WTC11 (cell line): ENCODE data around the gene CEACAM19. TPM values are rescaled to one million over a fixed set of nuclear protein-coding genes. Genes with fewer than 3 reads are reported as not detected.

Source experiments
- ATAC-seq: fragments of 200-7000 bp; cut with Tn5 transposase; 2 replicates; pipeline ENCODE4 v1.10.0; 2021; ENCODE audit warnings: mild to moderate bottlenecking, moderate library complexity
- CTCF ChIA-PET: fragments of 300-600 bp; sonication (Branson Sonifier 250); formaldehyde crosslinking; loops from one replicate; lab custom pipeline; 2021; ENCODE audit warnings: antibody characterized with exemption; lab: Charles Lee
- POLR2A ChIA-PET: fragments of 350-600 bp; sonication (Branson Sonifier 250); formaldehyde crosslinking; loops from one replicate; lab custom pipeline; 2021; ENCODE audit warnings: antibody characterized with exemption; lab: Charles Lee
- DNase-seq: peaks from one replicate; pipeline ENCODE4 v3.0.0; 2021; ENCODE audit warnings: low spot score
- H3K27ac Mint-ChIP-seq: 2 replicates; pipeline ENCODE4 v1.8.0; 2021; ENCODE audit warnings: mixed read lengths
- H3K27me3 Mint-ChIP-seq: 2 replicates; pipeline ENCODE4 v1.8.0; 2021; ENCODE audit warnings: low read depth, mild to moderate bottlenecking, moderate library complexity, mixed read lengths
- H3K36me3 Mint-ChIP-seq: 2 replicates; pipeline ENCODE4 v1.8.0; 2021; ENCODE audit warnings: mixed read lengths
- H3K4me1 Mint-ChIP-seq: 2 replicates; pipeline ENCODE4 v1.8.0; 2022; ENCODE audit warnings: mixed read lengths
- H3K4me3 Mint-ChIP-seq: 2 replicates; pipeline ENCODE4 v1.8.0; 2021; ENCODE audit warnings: mild to moderate bottlenecking, moderate library complexity, mixed read lengths
- H3K9me3 Mint-ChIP-seq: 2 replicates; pipeline ENCODE4 v1.8.0; 2021; ENCODE audit warnings: mixed read lengths
- AFF4 ChIP-seq: sonication (generic); formaldehyde crosslinking; IDR thresholded peaks from 2 replicates; pipeline ENCODE4 v1.8.1; 2023; ENCODE audit warnings: mild to moderate bottlenecking, missing genetic modification reagents, borderline replicate concordance
- AR ChIP-seq: fragments of 250-450 bp; sonication (Bioruptor Pico); IDR thresholded peaks from 2 replicates; pipeline ENCODE4 v1.9.0; 2021; ENCODE audit warnings: mild to moderate bottlenecking
- ARID4B ChIP-seq: sonication (generic); formaldehyde crosslinking; IDR thresholded peaks from 2 replicates; pipeline ENCODE4 v1.8.0; 2023; ENCODE audit warnings: missing genetic modification reagents, mild to moderate bottlenecking, borderline replicate concordance
- ATF1 ChIP-seq: sonication (generic); formaldehyde crosslinking; IDR thresholded peaks from 2 replicates; pipeline ENCODE4 v1.8.1; 2023; ENCODE audit warnings: mild to moderate bottlenecking, moderate library complexity, missing genetic modification reagents
- CDX4 ChIP-seq: fragments of 250-450 bp; sonication (Bioruptor Pico); IDR thresholded peaks from 2 replicates; pipeline ENCODE4 v1.9.0; 2021; ENCODE audit warnings: moderate library complexity, mild to moderate bottlenecking, inconsistent platforms, borderline replicate concordance
- E2F5 ChIP-seq: sonication (generic); formaldehyde crosslinking; IDR thresholded peaks from 2 replicates; pipeline ENCODE4 v1.8.1; 2022; ENCODE audit warnings: mild to moderate bottlenecking, moderate library complexity, missing genetic modification reagents
- EMX1 ChIP-seq: fragments of 250-450 bp; sonication (Bioruptor Pico); IDR thresholded peaks from 2 replicates; pipeline ENCODE4 v1.8.0; 2021; ENCODE audit warnings: mild to moderate bottlenecking
- FOXK1 ChIP-seq: sonication (generic); formaldehyde crosslinking; IDR thresholded peaks from 2 replicates; pipeline ENCODE4 v1.8.0; 2022; ENCODE audit warnings: mild to moderate bottlenecking, moderate library complexity, missing genetic modification reagents
- IRF2 ChIP-seq: sonication (generic); formaldehyde crosslinking; IDR thresholded peaks from 2 replicates; pipeline ENCODE4 v1.8.0; 2022; ENCODE audit warnings: low read depth, missing genetic modification reagents, borderline replicate concordance
- MYBL2 ChIP-seq: sonication (generic); formaldehyde crosslinking; IDR thresholded peaks from 2 replicates; pipeline ENCODE4 v1.8.1; 2023; ENCODE audit warnings: mild to moderate bottlenecking, moderate library complexity, missing genetic modification reagents
- NR3C1 ChIP-seq: sonication (generic); formaldehyde crosslinking; conservative IDR thresholded peaks from 2 replicates; pipeline ENCODE4 v1.8.1; 2023; ENCODE audit warnings: low read depth, mild to moderate bottlenecking, missing genetic modification reagents
- SP1 ChIP-seq: sonication (generic); formaldehyde crosslinking; conservative IDR thresholded peaks from 2 replicates; pipeline ENCODE4 v1.8.1; 2022; ENCODE audit warnings: missing genetic modification reagents
- TEAD4 ChIP-seq: sonication (generic); formaldehyde crosslinking; IDR thresholded peaks from 2 replicates; pipeline ENCODE4 v1.8.0; 2022; ENCODE audit warnings: mild to moderate bottlenecking, missing genetic modification reagents
- USF1 ChIP-seq: sonication (generic); formaldehyde crosslinking; IDR thresholded peaks from 2 replicates; pipeline ENCODE4 v1.8.0; 2022; ENCODE audit warnings: mild to moderate bottlenecking, missing genetic modification reagents
- ZNF121 ChIP-seq: sonication (generic); formaldehyde crosslinking; IDR thresholded peaks from 2 replicates; pipeline ENCODE4 v1.8.0; 2023; ENCODE audit warnings: missing genetic modification reagents
- ZNF317 ChIP-seq: sonication (generic); formaldehyde crosslinking; IDR thresholded peaks from 2 replicates; pipeline ENCODE4 v1.8.1; 2023; ENCODE audit warnings: low read depth, mild to moderate bottlenecking, moderate library complexity, missing genetic modification reagents, borderline replicate concordance
- ZNF396 ChIP-seq: fragments of 250-450 bp; sonication (Bioruptor Pico); IDR thresholded peaks from 2 replicates; pipeline ENCODE4 v1.8.0; 2021; ENCODE audit warnings: mild to moderate bottlenecking, moderate library complexity, borderline replicate concordance
- ZNF416 ChIP-seq: fragments of 250-450 bp; sonication (Bioruptor Pico); IDR thresholded peaks from 2 replicates; pipeline ENCODE4 v1.9.0; 2021; ENCODE audit warnings: mild to moderate bottlenecking, inconsistent platforms
- total RNA-seq: library from RNA; stranded (reverse); gene quantifications from 3 replicates; pipeline ENCODE4 v1.2.3, GENCODE V29; 2021

The CEACAM19 gene
- total RNA-seq, 1 experiment from 2014 or later, result 2.9 TPM

- TF ChIP-seq ATF1 (no peak), ZNF121 (CRISPR knock-in tag) (no peak), E2F5 (CRISPR knock-in tag) (no peak), MYBL2 (CRISPR knock-in tag) (no peak), CDX4 (CRISPR knock-in tag) (no peak)
Observed at GRCh38 chr19:44640518-44640917, 30.8 kb upstream of the CEACAM19 start (continued).

GRCh38 chr19:44641501-44642265, 29.6 kb upstream of the CEACAM19 start:
- ChIA-PET CTCF (interaction anchor here (1.0 to 1.7 kb wide), 3 partner anchors 65 to 71 kb away, joined by 3 to 4 read pairs (median 4); no protein-coding TSS in a partner anchor), POLR2A (no interaction called here)
- no peak overlapping the region for H3K27ac Mint-ChIP-seq
- H3K9me3 Mint-ChIP-seq, result no peaks in the 10 kb centered on the region
- H3K4me1 Mint-ChIP-seq, result no peaks in the 10 kb centered on the region
- H3K27me3 Mint-ChIP-seq, result peaks cover 24% of the 10 kb centered on the region
- no peaks in the 10 kb centered on the region for H3K36me3 Mint-ChIP-seq
- no peak for DNase-seq
- H3K4me3 Mint-ChIP-seq, result no peak overlapping the region
- no peak for ATAC-seq
- TF ChIP-seq CDX4 (CRISPR knock-in tag), result no peak
- TF ChIP-seq EMX1, result no peak
- TF ChIP-seq ZNF396, result no peak
- no peak for TF ChIP-seq FOXK1
- TF ChIP-seq TEAD4, result no peak
- no peak for TF ChIP-seq AR (CRISPR knock-in tag)
- TF ChIP-seq ATF1, result no peak
- TF ChIP-seq ZNF416 (CRISPR knock-in tag), result no peak
- no peak for TF ChIP-seq NR3C1 (CRISPR knock-in tag)
- TF ChIP-seq SP1, result no peak
- TF ChIP-seq AFF4, result no peak
- TF ChIP-seq USF1 (CRISPR knock-in tag), result no peak
- TF ChIP-seq IRF2 (CRISPR knock-in tag), result no peak
- TF ChIP-seq ZNF317 (CRISPR knock-in tag), result no peak
- no peak for TF ChIP-seq ARID4B
- TF ChIP-seq MYBL2 (CRISPR knock-in tag), result no peak
